Ovary (tissue), 3 donors: Measurements from ENCODE around the gene IGSF21.

Source experiments
- CTCF ChIP-seq, 3 donors: fragments of 450-650 bp in 2 of 3; fragments of 200-600 bp in 1 of 3; IDR thresholded peaks; one replicate each; pipeline versions ENCODE4 v1.5.1 to v1.8.0; 2016 to 2022; ENCODE audit warnings: antibody characterized with exemption in 3 of 3, mild to moderate bottlenecking in 1 of 3
- EP300 ChIP-seq: sonication (generic); formaldehyde crosslinking; IDR thresholded peaks from one replicate; pipeline ENCODE4 v1.6.1; 2017; ENCODE audit warnings: antibody characterized with exemption
- POLR2A ChIP-seq: fragments of 450-650 bp; IDR thresholded peaks from one replicate; pipeline ENCODE4 v1.6.1; 2017; ENCODE audit warnings: antibody characterized with exemption, mild to moderate bottlenecking, moderate library complexity
- donor health status: DM: no; HTN: no; CAD: no.

GRCh38 chr1:18400347-18401102 lies 292.9 kb downstream of the IGSF21 start:
- no peak for TF ChIP-seq CTCF (IDR thresholded peaks at IDR 0.05)
- TF ChIP-seq POLR2A, result no peak
- TF ChIP-seq EP300, result no peak
